Measurements from ENCODE around the gene MACO1. TPM values are rescaled to one million over a fixed set of nuclear protein-coding genes. Genes with fewer than 3 reads are reported as not detected.

MACO1 gene
- total RNA-seq, 4 donors from 2014 or later = 13.0 to 19.7 (median 16.3) TPM

- TF ChIP-seq CTCF (IDR thresholded peaks at IDR 0.05; ENCODE audit: low read depth) = no peak
Observed at GRCh38 chr1:25541425-25541824, 110.7 kb downstream of the MACO1 start.

GRCh38 chr1:25541889-25542658, 111.4 kb downstream of the MACO1 start:
- TF ChIP-seq CTCF (IDR thresholded peaks at IDR 0.05; ENCODE audit: low read depth) = no peak

- TF ChIP-seq CTCF (IDR thresholded peaks at IDR 0.05; ENCODE audit: low read depth) = no peak
Observed at GRCh38 chr1:25543005-25543424, 112.3 kb downstream of the MACO1 start.

- no peak for TF ChIP-seq CTCF (IDR thresholded peaks at IDR 0.05; ENCODE audit: low read depth)
Observed at GRCh38 chr1:25543425-25544242, 112.9 kb downstream of the MACO1 start, which contains the start of gene LDLRAP1. Gene LDLRAP1, plus strand, starts transcription at chr1:25543606. Its CDS starts 93 bp downstream, at chr1:25543699.

- no peak for TF ChIP-seq CTCF (IDR thresholded peaks at IDR 0.05; ENCODE audit: low read depth)
Observed at GRCh38 chr1:25544243-25544764, 113.6 kb downstream of the MACO1 start.

GRCh38 chr1:25544819-25545218, 114.1 kb downstream of the MACO1 start:
- TF ChIP-seq CTCF (IDR thresholded peaks at IDR 0.05; ENCODE audit: low read depth) = no peak

GRCh38 chr1:25545767-25546166, 115.1 kb downstream of the MACO1 start:
- no peak for TF ChIP-seq CTCF (IDR thresholded peaks at IDR 0.05; ENCODE audit: low read depth)

All from subcutaneous adipose tissue (tissue), 4 donors.